HG02610 (cell line): Measurements from ENCODE around the gene NID1.
"Not testable (repeated sequence)": the region's sequence is repeated elsewhere in the genome, so short reads cannot be mapped to it uniquely, and the experiment has no call there.

ENCODE experiments used
- ATAC-seq: cut with Tn5 transposase; IDR thresholded peaks from one replicate; pipeline ENCODE4 v1.9.1; 2021; ENCODE audit warnings: mild to moderate bottlenecking, moderate library complexity; ENCODE audit not compliant: unreplicated experiment

The NID1 gene

DNA sequence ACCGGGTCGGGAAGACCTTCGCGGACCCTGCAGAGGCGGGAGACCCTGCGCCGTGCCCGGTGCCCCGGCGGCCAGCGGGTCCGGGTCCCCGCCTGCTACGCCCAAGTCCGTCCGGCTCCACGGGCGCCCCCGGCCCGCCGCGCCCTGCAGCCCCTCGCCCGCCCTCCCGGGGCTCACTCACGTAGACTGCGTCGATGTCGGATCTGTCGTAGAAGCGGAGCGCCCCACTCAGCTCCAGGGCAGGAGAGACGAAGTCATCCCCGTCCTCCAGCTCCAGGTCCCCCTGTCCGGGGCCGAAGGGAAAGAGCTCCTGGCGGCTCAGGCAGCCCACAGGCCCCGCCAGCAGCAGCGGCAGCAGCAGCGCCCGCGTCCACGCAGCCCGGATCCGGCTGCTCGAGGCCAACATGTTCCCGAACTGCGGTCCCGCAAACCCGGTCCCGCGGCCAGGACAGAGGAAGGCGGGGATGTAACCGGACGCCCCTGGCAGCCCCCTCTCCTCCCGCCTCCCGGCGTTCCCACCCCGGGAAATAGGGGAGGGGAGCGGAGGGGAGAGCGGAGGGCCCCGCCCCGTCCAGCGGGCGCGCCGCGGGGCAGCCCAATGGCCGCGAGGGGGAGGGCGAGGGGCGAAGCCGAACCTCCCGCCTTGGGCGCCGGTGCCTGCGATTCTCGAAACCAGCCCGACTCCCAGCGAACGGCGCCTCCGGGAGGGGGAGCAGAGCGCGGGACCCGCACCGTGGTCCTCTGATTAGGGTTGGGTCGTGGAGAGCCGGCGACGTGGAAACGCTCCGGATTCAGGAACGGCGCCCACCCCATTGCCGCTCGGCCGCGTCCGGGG is at the start of gene NID1:
Gene NID1, minus strand, starts transcription at position 417 of the 835 bp plus-strand sequence. Its CDS starts 11 bp downstream, at position 406.
- peak; percentile 17 for ATAC-seq

DNA sequence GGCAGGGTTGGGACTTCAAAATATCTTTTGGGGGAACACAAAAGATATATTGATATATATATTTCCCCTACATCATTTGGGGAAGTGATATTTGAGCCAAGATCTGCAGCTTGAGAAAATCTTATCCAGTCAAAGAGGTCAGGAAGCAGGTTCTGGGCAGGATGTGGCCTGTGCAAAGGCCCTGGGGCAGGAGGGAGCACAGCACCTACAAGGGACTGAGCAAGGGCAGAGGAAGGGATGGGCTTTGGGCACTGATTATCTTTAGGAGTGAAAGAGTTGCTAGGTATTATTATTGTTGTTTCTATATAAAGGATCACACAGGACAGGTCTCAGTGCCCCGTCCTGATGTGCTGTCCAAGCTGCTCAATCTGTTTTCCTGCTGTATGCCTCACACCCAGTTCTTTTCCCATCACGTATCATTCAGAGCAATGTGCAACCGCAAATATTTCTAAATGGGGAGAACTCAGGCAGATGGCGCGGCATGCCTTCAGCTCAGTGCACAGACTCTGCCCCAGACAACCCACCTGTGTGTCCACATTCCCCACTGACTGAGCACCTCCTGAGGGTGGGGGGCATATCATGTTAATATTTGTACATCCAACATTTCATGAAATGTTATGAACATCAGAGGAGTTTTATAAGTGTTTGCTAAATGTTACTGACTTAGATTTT is 49.3 kb upstream of the NID1 start:
- no peak for ATAC-seq

GRCh38 chr1:236113324-236114032 is 48.6 kb upstream of the NID1 start:
- ATAC-seq = no peak

GRCh38 chr1:236112332-236112627 is 47.4 kb upstream of the NID1 start:
- ATAC-seq = no peak

DNA sequence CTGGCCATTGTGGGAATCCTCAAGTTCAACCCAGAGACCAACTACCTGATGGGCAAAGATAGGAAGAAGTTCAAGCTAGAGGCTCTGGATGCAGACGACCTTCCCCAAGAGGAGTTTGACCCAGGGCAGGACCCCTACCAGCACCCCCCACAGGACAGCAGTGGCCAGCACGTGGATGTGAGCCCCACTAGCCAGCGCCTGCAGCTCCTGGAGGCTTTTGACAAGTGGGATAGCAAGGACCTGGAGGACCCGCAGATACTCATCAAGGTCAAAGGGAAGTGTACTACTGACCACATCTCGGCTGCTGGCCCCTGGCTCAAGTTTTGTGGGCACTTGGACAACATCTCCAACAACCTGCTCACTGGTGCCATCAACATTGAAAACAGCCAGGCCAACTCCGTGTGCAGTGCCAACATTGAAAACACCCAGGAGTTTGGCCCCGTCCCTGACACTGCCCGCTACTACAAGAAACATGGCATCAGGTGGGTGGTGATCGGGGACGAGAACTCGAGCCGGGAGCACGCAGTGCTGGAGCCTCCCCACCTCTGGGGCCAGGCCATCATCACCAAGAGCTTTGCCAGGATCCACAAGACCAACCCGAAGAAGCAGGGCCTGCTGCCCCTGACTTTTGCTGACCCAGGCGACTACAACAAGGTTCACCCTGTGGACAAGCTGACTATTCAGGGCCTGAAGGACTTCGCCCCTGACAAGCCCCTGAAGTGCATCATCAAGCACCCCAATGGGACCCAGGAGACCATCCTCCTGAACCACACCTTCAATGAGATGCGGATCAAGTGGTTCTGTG is 46.8 kb upstream of the NID1 start:
- ATAC-seq = no peak

GRCh38 chr1:236110137-236110536 is 45.2 kb upstream of the NID1 start:
- no peak for ATAC-seq

- ATAC-seq = no peak
These were observed 43.2 kb upstream of the NID1 start for GRCh38 chr1:236108027-236108648.

- no peak for ATAC-seq
These were observed 42.4 kb upstream of the NID1 start for GRCh38 chr1:236107121-236107907.

- peak; percentile 46 for ATAC-seq
These were observed 38.8 kb upstream of the NID1 start for GRCh38 chr1:236103646-236104218.

DNA sequence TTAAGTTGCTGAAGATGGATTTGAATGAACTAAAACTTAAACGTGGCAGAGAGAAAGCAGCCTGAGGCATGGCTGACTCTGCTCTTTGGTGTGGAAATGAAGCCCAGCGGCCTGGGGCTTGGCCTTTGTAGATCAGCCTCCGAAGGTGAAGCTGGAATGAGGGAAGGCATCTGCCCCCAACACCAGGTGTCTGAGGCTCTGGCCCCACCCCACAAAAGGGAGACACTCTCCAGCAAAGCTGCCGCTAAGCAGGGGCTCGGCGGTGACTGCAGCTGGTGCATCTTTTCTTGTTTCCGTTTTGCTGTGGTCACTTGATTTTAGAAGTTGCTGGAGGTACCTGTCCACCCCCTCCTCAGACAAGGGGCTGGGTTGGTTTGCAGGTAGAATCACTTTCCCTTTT is 38.2 kb upstream of the NID1 start:
- no peak for ATAC-seq

DNA sequence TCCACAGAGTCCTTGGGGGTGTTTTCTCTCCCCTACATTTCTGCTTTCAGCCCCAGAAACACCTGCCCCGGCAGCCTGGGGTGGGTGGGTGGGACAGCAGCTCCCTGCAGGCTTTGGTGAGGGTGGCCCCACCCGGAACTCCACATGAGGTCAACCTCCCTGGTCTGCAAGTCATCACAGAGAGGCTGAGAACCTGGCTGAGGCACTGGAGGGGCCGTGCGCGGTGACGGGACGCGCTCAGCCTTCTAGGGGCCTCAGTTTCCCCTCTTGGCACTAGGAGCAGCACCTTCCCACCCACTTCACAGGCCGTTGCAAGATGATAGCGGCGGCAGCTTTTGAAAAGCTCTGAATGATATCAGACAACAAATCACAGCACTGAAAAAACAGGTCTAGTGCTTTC is 37.7 kb upstream of the NID1 start:
- ATAC-seq = no peak

- ATAC-seq = no peak
These were observed 36.6 kb upstream of the NID1 start for GRCh38 chr1:236101233-236102200.

DNA sequence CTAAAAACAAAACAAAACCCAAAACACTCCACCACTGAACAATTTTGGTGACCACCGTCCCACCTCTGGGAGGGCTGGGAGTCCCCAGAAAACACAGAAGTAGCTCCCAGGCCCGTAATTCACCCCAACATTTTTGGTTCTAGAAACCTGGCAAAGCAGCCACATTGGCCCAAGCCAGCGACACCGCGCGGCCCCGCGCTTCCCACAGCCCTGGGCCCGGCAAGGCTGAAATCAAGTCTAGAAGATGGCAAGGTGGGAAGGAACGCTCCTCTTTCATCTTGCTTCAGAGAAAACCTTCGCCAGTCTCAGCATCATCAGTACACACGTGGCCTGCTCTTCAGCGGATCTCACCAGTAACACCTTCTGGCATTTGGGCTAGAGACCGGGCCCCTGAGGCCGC is 35.9 kb upstream of the NID1 start:
- no peak for ATAC-seq

- no peak for ATAC-seq
These were observed 34.6 kb upstream of the NID1 start for GRCh38 chr1:236099355-236099974.

GRCh38 chr1:236098267-236098666 is 33.4 kb upstream of the NID1 start:
- ATAC-seq = no peak

- ATAC-seq = not testable (repeated sequence)
These were observed 32.0 kb upstream of the NID1 start for GRCh38 chr1:236096660-236097482.
